ENCODE measurements around the gene BRICD5.

The BRICD5 gene

DNA sequence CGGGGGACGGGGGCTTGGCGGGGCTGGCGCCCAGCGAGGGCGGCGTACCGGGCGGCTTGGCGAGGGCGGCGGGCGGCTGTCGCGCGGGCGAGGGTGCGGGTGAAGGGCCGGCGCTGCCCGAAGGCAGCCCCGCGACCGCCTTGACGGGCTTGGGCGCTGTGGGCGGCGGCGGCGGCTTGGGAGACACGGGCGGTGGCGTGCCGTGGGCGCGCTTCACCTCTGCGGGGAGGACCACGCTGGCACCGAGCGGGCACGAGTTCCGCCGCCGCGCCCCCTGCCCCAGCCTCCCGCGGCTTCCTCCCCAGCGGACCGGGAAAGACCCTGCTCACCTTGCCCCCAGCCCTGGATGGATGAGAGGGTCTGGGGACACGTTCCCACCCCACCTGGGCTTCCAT, 31.6 kb downstream of the BRICD5 start:
- DNase-seq: no peak

DNA sequence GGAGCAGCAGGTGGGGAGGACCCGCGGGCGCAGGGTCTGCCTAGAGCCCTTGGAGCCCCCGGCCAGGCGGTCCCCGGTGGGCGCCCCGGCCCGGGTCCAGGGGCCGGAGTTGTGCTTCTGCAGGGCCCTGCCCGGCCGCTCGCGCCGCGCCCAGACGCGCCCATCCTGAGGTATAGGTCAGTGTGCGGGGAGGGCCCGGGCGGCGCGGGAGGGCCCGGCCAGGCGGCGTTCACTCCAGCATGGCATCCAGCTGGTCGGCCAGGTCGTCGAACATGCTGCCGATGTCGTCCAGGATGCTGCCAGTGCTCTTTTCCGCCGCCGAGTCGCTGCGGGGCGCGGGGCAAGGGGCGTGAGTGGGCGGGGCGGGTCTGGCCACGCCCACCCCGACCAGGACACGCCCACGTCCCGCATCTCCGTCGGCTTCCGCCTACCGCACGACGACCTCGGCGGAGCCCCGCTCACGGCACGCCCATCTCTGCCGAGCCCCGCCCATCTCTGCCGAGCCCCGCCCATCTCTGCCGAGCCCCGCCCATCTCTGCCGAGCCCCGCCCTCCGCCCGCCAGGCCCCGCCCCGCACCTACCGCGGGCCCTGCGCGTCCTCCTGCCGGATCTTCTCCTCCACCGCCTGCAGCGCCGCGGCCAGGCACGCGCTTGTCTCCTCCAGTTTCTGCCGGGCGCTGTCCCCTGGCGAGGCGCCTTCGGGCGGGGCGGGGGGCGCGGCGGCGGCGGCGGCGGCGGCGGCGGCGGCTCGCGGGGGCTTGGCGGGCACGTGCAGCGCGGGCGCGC, 32.1 kb downstream of the BRICD5 start:
- peak; percentile 15 for DNase-seq

DNA sequence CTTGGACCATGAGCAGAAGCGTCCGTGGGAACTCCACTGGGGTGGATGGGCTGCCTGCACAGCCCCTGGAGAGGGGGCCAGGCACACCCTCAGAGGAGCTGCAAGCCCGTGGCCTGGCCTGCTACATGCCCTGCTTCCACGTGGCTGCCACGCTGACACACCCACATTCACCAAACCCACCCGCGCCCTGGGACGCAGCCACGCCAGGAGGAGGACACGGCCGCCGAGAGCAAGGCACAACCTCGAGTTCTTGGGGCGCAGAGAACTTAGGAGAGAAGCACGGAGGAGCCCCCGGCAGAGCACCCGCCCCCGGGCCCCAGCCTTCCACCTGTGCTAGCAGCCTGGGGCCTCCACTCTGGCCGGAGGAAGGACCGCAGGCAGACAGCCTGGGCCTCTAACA, 33.1 kb downstream of the BRICD5 start:
- no peak for DNase-seq

DNA sequence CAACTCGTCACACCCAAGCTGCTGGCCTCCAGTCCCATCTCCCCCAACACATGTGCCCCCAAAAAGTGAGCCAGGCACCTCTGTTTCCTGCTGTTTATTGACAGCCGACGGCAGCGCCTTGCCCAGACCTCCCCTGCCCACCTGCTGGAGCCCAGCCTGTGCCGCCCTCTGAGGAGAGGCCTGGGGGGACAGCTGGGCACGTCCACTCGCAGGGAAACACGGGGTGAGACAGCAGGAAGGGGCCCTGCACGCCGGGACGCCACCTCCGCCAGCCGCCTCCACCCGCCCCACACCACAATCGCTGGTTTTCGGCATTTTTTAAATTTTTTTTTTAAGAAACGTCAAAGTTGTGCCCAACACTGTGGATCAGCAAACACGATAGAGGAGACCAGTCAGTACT, 33.6 kb downstream of the BRICD5 start:
- DNase-seq: no peak

DNA sequence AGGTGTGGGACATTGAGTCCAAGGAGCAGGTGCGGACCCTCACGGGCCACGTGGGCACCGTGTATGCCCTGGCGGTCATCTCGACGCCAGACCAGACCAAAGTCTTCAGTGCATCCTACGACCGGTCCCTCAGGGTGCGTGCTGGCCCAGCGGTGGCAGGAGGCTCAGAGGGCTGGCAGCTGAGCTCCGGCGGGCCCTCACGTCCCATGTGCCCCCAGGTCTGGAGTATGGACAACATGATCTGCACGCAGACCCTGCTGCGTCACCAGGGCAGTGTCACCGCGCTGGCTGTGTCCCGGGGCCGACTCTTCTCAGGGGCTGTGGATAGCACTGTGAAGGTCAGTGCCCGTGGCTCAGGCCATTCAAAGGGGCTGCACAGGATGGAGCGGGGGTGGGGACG, 34.6 kb downstream of the BRICD5 start:
- DNase-seq: no peak

DNA sequence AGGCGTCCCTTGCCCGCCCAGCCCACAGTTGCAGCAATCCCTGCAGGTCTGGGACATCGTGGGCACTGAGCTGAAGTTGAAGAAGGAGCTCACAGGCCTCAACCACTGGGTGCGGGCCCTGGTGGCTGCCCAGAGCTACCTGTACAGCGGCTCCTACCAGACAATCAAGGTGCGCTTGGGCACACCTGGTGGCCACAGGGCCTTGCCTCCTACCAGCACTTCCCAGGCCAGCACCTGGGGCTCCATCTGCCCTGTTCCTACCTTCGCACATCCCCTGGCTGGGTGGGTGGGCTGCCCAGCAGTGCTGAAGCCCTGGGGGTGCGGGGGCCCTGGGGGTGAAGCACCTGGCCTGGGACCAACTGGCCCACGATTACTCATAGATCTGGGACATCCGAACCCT, 35.2 kb downstream of the BRICD5 start:
- DNase-seq: no peak

DNA sequence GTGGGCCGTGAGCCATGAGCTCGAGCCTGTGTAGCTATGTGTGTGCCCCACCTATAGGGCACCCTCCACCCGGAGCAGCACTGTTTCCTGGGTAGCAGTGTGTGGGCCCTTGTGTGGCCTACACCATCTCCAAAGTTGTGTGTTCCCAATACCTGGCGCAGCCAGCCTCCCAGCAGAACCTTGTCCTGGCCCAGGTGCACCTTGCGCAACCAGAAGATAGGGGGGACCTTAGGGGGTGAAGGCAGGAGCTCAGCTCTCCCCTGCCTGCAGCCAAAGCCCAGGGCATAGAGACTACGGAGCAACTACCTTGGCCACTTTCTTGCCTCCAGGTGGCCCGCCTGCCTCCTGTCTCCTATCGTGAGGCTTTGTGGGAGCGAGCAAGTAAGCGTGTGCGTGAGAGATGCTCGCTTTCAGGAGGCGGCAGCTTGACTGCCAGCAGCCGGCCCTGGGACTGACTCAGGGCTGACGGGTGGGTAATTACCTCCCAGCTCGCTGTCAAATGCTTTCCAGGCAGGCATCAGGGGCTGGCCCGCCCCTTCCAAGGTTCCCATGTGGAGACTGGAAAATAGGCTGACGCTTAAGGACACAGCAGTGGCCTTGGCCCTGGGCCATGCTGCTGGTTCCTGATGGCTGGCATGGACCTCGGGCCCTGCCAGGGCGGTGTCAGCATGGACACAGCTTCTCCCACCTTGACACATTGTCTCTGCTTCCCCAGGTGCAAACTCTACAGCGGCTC, 36.1 kb downstream of the BRICD5 start:
- no peak for DNase-seq

DNA sequence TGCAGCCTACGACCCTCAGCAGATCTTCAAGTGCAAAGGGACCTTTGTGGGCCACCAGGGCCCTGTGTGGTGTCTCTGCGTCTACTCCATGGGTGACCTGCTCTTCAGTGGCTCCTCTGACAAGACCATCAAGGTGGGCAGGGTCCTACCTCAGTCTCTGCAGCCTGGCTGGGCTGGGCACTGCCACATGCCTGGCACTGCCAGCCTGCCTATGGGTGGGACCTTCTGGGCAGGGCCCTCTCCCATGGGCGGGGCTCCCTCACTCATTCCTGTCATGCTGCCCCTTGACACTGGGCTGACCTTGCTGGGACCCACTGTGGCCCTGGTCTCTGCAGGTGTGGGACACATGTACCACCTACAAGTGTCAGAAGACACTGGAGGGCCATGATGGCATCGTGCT, 36.7 kb downstream of the BRICD5 start:
- no peak for DNase-seq

DNA sequence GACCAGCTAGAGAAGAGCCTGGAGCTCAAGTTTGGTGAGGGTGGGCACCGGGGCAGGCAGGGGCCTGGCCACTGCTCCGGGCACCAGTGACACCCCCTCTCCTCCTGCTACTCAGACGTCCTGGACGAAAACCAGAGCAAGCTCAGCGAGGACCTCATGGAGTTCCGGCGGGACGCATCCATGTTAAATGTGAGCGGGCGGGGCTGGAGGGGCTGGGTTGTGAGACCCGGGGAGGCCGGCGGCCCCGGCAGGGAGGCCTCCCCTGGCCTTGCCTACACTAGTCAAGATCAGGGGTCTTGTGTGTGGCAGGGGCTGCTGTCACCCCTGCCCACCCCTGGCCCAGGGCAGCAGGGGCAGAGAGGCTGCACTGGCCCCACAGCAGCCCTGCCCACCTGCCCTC, 37.3 kb downstream of the BRICD5 start:
- no peak for DNase-seq

DNA sequence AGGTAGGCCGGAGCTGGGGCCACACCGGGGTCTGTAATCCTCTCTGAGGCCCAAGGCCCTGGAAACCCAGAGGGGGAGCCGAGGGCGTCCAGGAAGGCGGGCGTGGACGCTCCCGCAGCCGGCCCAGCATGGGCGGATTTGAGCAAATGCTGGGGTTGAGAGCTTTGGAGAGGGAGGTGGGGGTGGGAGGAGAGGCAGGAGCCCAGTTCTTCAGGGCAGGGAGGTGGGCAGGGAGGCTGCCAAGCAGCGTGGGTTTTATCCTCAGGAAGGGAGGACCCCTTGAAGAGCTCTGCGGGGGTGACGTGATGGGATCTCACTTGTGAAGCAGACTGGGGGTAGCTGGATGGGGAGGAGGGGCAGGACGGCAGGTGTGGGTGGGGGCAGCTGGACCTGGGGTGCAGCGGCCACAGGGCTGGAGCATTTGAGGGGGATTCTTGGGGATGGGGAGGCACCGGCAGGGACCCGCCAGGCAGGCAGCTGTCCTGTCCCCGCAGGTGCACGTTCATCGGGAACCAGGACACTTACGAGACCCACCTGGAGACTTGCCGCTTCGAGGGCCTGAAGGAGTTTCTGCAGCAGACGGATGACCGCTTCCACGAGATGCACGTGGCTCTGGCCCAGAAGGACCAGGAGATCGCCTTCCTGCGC, 37.9 kb downstream of the BRICD5 start:
- DNase-seq: no peak

DNA sequence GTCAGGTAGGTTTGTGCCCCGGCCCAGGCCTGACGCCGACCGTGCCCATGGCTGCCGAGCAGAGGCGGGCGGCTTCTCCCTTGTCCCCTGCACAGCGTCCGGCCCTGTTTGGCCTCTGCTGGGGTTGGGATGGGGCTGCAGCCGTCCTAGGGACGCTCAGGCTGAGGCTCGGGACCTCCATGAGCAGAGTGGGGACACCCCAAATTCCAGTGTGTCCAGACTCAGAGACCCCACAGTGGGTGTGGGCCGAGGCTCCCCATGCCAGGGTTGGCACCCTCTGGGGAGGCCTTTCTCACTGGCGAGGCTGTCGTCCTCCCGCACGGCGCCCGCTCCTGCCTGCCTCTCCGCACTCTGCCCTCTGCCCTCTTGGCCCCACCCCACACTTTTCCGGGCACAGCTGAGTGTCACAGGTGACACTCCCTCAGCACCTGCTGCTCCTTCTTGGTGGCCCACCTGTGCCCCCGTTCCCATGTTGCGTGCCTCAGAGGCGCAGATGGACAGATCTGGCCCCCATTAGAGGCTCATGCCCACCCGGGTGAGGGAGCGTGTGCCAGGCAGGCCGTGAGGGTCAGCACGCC, 39.0 kb downstream of the BRICD5 start:
- DNase-seq: no peak

DNA sequence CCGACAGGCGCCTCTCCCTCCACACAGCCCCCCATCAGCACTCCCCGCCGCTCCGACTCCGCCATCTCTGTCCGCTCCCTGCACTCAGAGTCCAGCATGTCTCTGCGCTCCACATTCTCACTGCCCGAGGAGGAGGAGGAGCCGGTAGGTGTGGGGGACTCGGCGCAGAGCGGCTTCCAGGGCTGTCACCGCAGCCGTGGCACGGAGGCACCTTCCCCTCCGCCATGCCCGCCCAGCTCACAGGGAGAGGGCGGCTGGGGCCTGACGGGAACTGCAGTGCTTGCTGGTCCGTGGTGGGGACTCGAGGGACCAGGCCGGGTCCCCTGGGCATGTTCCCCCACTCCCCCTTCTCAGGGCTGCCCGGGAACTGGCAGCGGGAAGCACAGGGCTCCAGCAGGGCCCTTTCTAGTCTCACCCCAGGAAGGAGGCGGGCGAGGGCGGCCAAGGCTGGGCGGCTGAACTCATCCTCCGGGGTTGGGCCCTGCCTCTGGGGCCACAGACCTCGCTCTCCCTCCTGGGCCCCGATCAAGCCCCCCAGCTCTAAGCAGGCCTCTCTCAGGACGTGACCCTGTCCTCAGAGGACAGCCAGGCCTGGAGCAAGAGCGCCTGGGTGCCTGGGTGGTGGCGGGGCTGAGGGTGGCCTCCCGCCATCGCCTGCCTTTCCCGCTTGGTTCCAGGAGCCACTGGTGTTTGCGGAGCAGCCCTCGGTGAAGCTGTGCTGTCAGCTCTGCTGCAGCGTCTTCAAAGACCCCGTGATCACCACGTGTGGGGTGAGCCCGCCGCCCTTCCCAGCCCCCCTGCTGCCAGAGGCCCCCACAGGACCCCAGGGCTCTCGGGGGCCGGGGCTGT, 39.9 kb downstream of the BRICD5 start:
- no peak for DNase-seq

DNA sequence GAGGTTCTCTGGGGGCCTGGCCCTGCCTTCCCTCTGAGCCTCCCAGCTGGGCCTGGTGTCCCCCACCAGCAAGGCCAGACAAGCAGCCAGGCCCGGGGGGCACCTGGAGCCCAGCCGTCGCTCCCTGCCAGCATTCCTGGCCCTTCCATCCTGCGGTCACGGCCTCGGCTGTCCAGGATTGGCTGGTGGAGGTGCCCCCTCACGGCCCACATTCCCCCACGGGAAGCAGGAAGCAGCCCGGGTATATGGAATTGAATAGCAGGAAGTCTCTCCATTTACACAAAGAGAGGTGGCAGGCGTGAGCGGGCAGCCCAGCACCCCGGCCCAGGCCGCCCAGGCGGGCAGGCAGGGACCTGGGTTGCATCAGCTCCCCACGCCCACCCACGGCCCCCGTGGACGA, 40.6 kb downstream of the BRICD5 start:
- DNase-seq: no peak

DNA sequence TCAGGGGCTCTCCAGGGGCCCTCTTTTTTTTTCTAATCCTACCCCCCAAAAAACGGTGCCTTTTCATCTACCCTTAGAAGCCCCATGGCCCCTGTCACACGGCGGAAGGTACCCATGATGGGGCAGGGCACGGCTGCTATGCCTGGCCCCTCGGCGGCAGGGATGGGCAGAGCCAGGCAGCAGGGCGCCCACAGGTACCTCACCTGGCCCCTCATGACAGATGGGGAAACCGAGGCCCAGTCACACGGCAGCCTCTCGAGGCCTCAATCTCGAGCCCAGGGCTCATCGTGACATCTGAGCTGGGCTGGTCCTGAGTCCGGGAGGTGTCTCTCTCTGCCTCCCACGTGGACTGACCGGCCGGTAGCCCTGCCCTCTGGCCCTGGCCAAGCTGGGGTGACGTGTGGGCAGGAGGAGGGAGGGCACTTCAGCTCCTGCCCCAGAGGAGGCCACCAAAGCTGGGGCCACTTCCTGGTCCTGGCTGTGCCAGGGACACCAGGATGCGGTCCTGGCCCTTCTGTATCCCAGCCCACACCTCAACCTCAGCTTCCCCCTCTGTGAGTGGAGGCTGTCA, 43.5 kb downstream of the BRICD5 start:
- no peak for DNase-seq

DNA sequence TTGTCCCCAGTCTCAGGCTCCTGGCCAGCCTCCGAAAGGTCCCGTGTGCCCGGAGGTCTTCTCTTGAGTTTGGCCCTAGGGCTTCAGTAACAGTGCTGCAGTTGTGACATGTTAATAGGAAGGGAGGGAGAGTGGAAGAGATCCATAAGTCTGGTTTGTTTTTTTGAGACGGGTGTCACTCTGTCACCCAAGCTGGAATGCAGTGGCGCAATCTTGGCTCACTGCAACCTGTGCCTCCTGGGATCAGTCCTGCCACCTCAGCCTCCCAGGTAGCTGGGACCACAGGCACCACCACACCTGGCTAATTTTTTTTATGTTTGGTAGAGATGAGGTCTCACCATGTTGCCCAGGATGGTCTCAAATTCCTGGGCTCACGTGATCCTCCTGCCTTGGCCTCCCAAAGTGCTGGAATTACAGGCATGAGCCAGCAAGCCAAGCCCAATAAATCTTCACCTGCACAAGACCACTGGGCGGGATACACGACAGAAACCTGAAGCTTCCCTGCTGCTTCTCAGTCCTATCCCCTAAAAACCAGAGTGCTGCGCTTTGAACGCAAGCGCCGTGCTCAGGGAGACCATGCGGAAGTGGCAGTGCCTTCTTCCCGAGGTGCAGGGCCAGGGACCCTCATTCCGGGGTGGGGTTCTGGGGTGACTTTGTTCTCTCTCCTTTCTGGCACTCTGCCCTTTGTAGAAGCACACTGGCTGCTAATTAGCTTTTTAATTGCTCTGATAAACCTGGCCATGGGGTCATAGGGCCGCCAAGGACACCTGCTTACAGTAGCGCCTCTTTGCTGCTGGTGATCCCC, 44.2 kb downstream of the BRICD5 start:
- DNase-seq: no peak

DNA sequence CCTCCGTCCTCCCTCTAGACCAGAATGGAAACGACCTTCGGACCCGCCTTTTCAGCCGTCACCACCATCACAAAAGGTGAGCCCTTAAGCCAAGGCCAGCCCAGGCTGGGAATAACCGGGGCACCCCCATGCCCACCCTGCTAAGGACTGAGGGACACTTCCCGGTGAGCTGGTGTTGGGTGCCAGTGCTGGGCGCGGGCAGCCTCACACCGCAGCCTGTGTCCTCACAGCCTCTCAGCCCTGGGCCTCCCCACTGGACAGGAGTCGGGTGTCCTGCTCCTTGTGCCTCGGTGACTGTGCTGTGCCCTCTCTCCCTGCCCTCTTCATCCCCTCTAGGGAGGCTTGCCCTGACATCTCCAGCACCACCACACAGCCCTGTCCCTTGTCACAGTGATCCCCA, 44.8 kb downstream of the BRICD5 start:
- no peak for DNase-seq

DNA sequence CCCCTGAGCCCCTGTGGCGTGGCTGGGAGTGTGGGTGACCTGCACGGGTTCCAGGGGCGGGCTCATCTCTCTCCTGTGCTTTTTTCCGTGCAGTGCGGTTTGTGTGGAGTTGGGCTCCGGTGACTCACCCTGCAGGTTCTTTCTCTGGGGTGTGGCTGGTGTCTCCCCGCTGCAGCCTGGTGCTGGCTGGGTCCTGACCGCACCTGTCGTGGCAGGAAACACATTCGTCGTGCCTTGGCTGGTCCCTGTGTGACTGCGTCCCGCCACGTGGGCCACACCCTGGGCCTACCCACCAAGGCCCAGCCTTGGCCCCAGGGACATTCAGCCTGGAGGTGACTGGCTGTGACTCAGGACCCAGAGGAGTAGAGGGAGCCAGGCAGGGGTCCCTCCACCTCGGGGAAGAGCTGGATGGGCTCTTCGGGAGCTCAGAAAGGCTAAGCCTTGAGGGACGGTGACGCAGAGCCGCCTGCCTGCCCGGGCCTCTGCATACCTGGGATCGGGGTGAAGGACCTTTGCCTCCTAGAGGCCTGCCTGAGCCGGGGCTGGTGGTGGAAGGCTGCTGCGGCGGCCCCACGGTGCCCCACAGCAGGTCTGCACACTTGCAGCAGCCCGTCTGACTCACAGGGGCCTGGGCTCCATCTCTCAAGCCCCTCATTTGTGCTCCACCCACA, 47.3 kb downstream of the BRICD5 start:
- no peak for DNase-seq

DNA sequence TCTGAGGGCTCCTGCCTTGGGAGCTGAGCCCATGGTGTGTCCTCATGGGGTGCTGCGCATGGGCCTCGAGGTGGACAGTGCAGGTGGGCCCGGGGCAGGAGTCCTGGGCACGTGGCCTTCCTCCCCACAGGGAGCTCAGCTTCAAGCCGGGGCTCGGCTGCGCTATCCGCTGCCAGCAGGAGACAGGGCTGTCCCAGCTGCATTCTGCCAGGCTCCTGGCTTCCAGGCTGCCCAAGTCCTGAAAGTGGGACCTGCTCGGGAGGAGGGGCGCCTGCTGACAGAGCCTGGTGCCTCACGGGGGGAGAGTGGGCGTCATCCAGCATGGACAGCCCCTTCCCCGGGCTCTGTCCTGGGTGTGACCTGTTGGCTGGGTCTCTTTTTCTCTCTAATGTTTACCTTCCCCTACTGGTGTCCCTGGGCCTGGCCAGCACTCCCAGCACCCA, 48.0 kb downstream of the BRICD5 start:
- DNase-seq: no peak

DNA sequence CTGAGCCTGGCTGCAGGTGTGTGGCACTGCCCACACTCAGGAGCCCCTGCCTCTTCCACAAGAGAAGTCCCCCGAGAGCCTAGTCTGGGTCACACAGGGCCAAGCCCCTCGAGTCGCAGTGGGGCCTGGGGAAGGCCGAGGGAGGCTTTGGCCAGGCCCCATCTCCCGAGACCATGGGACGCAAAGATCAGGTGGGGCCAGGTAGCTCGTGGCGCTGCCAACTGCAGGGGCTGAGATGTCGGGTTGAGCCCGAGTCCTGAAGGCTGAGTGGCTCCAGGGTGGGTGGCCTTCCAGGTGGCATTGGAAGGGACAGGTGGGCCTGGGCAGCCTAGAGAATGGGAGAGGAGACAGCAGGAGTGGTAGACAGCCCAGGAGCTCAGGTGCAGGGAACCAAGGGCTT, 48.8 kb downstream of the BRICD5 start:
- DNase-seq: no peak

DNA sequence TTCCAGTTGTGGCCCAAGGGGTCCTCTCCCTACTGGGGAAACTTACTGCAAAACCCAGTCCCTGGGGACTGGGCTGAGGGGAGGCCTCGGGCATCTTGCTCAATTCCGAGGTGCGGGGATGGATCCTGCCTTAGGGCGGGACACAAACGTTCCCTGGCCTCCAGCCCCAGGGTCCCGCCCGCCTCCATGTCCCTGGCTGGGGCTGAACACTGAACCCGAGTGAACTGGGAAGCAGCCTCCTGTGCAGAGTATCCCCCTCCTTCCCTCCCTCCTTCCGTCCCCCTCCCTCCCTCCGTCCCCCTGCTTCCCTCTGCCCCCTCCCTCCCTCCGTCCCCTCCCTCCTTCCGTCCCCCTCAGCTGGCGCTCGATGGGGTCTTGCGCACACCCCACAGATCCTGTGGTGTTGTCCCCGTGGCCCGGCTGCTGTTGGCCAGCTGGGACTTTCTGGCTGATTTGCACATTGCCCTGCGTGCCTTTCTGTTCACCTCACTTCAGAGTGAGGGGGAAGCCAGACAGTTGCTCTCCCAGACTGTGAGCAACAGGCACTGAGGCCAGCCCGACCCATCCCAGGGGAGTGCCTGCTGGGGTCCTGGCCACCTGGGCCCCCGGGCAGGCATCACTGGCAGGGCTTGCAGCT, 49.6 kb downstream of the BRICD5 start:
- DNase-seq: no peak
